ENCODE data around the gene DDX39A. TPM values are rescaled to one million over a fixed set of nuclear protein-coding genes. Genes with fewer than 3 reads are reported as not detected.
A peak's percentile ranks its signal among the peaks of the same experiment; 100 is the strongest.
"Not testable (repeated sequence)": the region's sequence is repeated elsewhere in the genome, so short reads cannot be mapped to it uniquely, and the experiment has no call there.

The DDX39A gene
- 100 to 1,000 TPM; 159 to 280 (median 179) TPM for total RNA-seq
- 94.6 TPM for total RNA-seq (2013)
- 102 to 428 (median 220) reads per million in 29 experiments for total RNA-seq

DNA sequence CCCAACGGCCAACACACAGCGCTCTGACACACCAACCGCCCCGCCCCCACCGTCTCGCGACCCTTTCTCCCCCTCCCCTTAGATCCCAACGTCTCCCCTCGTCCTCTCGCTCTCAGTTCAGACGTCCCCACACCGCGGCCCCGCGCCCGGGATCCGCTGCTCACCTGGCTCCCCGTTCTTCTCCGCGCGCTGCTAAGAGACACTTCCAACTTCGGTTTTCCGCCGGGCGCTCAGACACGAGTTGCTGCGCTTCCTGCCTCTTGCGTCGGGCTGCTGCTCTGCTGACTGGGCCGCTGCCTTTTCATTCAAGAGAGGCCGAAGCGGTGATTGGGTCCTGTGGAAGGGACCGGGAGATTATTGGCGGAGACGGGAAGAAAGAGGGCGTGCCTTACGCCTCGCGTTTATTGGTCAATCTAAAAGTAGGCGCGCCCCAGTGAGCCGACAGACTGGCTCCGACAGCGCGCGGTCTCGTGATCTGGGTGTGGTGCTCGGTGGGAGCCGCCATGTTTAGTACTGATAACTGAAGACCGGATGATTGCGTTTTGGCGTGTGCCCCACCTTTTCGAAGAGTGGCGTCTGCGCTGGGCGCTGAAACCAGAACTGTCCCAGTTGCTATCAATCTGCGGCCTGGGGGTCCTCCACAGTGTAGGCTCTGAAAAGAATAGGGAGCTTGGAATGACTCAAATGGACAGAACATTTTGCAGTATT, at the start of gene DDX39A:
Gene DDX39A, minus strand, starts transcription at position 236 of the 708 bp plus-strand sequence. CDS start 6,121 bp downstream, outside the sequence.
- peak within 1 kb of the TSS; percentile 96 for H3K27ac ChIP-seq (ENCODE audit: low read length)
- DNase-seq (peak; percentile 86 to 99 (median 97)), ATAC-seq (replicated peaks in 1 of 4) (peak; percentile 83 to 94 (median 92))
- POLR2A ChIA-PET, result interaction anchor here in 1 of 2 donors (1.0 kb wide), 1 partner anchor 14 kb away, joined by 3 read pairs; no protein-coding TSS in a partner anchor
- CTCF ChIA-PET, result interaction anchor here (0.5 to 1.1 kb wide), 5 partner anchors 10 to 283 kb away, joined by 3 to 4 read pairs (median 3); partner anchors contain the start of gene ASF1B (in 1 of the 2)
- H3K27ac Mint-ChIP-seq, result peak within 1 kb of the TSS; percentile 95 to 97
- H3K27me3 Mint-ChIP-seq, result no peaks in the 10 kb centered on the region
- peaks cover 17% of the 10 kb centered on the region for H3K36me3 Mint-ChIP-seq
- peaks cover 13 to 52% of the 10 kb centered on the region in 2 experiments for H3K4me1 ChIP-seq (ENCODE audit: control insufficient read depth in 1 of 2, extremely low read depth in 1 of 2, insufficient read depth in 2 of 2, low read length in 2 of 2)
- no peaks in the 10 kb centered on the region for H3K27me3 ChIP-seq (replicated peaks in 1 of 2; ENCODE audit: control insufficient read depth in 2 of 2, extremely low read depth in 1 of 2, insufficient read depth in 2 of 2, low read length in 1 of 2)
- peaks cover 33 to 40% (median 35%) of the 10 kb centered on the region in 3 donors for H3K4me1 Mint-ChIP-seq
- peak within 1 kb of the TSS; percentile 68 to 83 for H3K4me3 ChIP-seq (ENCODE audit: control insufficient read depth in 1 of 2, extremely low read depth in 1 of 2, low read length in 1 of 2)
- H3K4me3 Mint-ChIP-seq, result peak within 1 kb of the TSS; percentile 86 to 95 (median 94)
- no peaks in the 10 kb centered on the region for H3K9me3 ChIP-seq
- WGBS (ENCODE audit: insufficient coverage), result 0% methylated on average over 57 of the region's 57 CpGs
- no peaks in the 10 kb centered on the region for H3K9me3 Mint-ChIP-seq
- peaks cover 0 to 13% of the 10 kb centered on the region in 2 donors for H3K36me3 ChIP-seq (ENCODE audit: control insufficient read depth in 2 of 2, extremely low read depth in 1 of 2, insufficient read depth in 1 of 2, low read length in 1 of 2)

DNA sequence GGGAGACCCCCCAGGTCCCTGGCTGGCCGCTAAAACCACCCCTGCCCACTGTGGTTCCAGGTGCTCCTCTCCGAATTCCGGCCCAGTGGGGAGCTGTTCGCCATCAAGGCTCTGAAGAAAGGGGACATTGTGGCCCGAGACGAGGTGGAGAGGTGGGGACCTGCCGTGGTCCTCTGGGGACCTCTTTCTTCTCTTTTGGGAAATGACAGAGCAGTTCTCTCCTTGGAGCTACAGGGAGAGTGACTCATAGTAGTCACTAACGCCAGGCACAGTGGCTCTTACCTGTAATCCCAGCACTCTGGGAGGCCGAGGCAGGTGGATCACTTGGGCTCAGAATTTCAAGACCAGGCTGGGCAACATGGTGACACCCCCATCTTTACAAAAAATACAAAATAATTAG, 48.7 kb upstream of the DDX39A start:
- peaks cover 28 to 69% of the 10 kb centered on the region in 2 donors for H3K36me3 ChIP-seq (ENCODE audit: control insufficient read depth in 2 of 2, extremely low read depth in 1 of 2, insufficient read depth in 1 of 2, low read length in 1 of 2)
- Mint-ChIP-seq H3K27me3 (peaks cover 1 to 5% of the 10 kb centered on the region in 2 donors), H3K27ac (no peak overlapping the region), H3K36me3 (peaks cover 20% of the 10 kb centered on the region), H3K4me1 (peaks cover 2 to 9% (median 3%) of the 10 kb centered on the region in 3 donors), H3K9me3 (no peaks in the 10 kb centered on the region), H3K4me3 (no peak overlapping the region)
- POLR2A ChIA-PET, result interaction anchor here (0.6 to 0.9 kb wide), 3 partner anchors 35 to 155 kb away, joined by 4 to 5 read pairs (median 4); no protein-coding TSS in a partner anchor
- DNase-seq (no peak), ATAC-seq (replicated peaks in 1 of 4) (no peak)
- H3K27ac ChIP-seq (ENCODE audit: low read length), result no peak overlapping the region
- WGBS (ENCODE audit: insufficient coverage), result 98% methylated on average over 5 of the region's 9 CpGs
- CTCF ChIA-PET, result interaction anchor here in 1 of 2 donors (0.6 to 1.0 kb wide), 3 partner anchors 8 to 50 kb away, joined by 3 to 5 read pairs (median 4); no protein-coding TSS in a partner anchor
- peaks cover 0 to 8% of the 10 kb centered on the region in 2 experiments for H3K27me3 ChIP-seq (replicated peaks in 1 of 2; ENCODE audit: control insufficient read depth in 2 of 2, extremely low read depth in 1 of 2, insufficient read depth in 2 of 2, low read length in 1 of 2)
- H3K4me1 ChIP-seq (ENCODE audit: control insufficient read depth in 1 of 2, extremely low read depth in 1 of 2, insufficient read depth in 2 of 2, low read length in 2 of 2), result peaks cover 3 to 13% of the 10 kb centered on the region in 2 experiments
- H3K9me3 ChIP-seq, result no peaks in the 10 kb centered on the region
- no peak overlapping the region for H3K4me3 ChIP-seq (ENCODE audit: control insufficient read depth in 1 of 2, extremely low read depth in 1 of 2, low read length in 1 of 2)

DNA sequence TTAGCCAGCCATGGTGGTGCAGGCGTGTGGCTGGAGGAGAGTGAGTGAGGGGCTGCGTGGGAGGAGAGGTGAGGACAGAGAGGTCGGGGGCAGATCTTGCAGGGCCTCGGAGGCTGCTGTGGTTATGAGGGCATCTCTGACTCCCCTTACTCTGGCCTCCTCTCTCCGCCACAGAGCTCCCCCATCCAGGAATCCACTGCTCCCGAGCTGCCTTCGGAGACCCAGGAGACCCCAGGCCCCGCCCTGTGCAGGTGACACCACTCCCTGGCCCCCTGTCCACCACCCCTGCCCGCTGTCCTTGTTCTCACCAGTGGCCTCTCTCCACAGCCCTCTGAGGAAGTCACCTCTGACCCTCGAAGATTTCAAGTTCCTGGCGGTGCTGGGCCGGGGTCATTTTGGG, 48.2 kb upstream of the DDX39A start:
- no peak overlapping the region for H3K27ac Mint-ChIP-seq
- Histone ChIP-seq H3K4me3 (ENCODE audit: control insufficient read depth in 1 of 2, extremely low read depth in 1 of 2, low read length in 1 of 2) (no peak overlapping the region), H3K36me3 (ENCODE audit: control insufficient read depth in 2 of 2, extremely low read depth in 1 of 2, insufficient read depth in 1 of 2, low read length in 1 of 2) (peaks cover 33 to 73% of the 10 kb centered on the region in 2 donors), H3K4me1 (ENCODE audit: control insufficient read depth in 1 of 2, extremely low read depth in 1 of 2, insufficient read depth in 2 of 2, low read length in 2 of 2) (peaks cover under 1 to 8% of the 10 kb centered on the region in 2 experiments), H3K27me3 (replicated peaks in 1 of 2; ENCODE audit: control insufficient read depth in 2 of 2, extremely low read depth in 1 of 2, insufficient read depth in 2 of 2, low read length in 1 of 2) (peaks cover 0 to 4% of the 10 kb centered on the region in 2 experiments), H3K27ac (ENCODE audit: low read length) (no peak overlapping the region), H3K9me3 (no peaks in the 10 kb centered on the region)
- ChIA-PET CTCF (interaction anchor here in 1 of 2 donors (0.6 kb wide), 2 partner anchors 40 to 49 kb away, joined by 3 to 4 read pairs; no protein-coding TSS in a partner anchor), POLR2A (interaction anchor here in 1 of 2 donors (0.6 kb wide), 1 partner anchor 31 kb away, joined by 3 read pairs; no protein-coding TSS in a partner anchor)
- DNase-seq (no peak), ATAC-seq (replicated peaks in 1 of 4) (no peak)
- H3K27me3 Mint-ChIP-seq, result peaks cover 0 to 2% of the 10 kb centered on the region in 2 donors
- peaks cover 23% of the 10 kb centered on the region for H3K36me3 Mint-ChIP-seq
- no peaks in the 10 kb centered on the region for H3K9me3 Mint-ChIP-seq
- H3K4me3 Mint-ChIP-seq, result no peak overlapping the region
- peaks cover 0 to 6% (median 0%) of the 10 kb centered on the region in 3 donors for H3K4me1 Mint-ChIP-seq
- WGBS (ENCODE audit: insufficient coverage), result 97% methylated on average over 6 of the region's 12 CpGs

DNA sequence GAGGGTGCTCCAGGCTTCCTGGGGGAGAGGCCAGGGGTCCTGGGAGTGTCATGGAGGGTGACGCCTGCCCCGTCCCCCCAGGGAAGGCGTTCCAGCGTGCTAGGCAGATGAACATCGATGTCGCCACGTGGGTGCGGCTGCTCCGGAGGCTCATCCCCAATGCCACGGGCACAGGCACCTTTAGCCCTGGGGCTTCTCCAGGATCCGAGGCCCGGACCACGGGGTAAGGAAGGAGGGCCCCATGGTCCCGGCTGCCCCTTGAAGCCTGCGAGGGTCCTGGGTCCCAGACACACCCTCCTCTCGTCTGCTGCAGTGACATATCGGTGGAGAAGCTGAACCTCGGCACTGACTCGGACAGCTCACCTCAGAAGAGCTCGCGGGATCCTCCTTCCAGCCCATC, 44.6 kb upstream of the DDX39A start:
- H3K36me3 ChIP-seq (ENCODE audit: control insufficient read depth in 2 of 2, extremely low read depth in 1 of 2, insufficient read depth in 1 of 2, low read length in 1 of 2), result peaks cover 44 to 76% of the 10 kb centered on the region in 2 donors
- peaks cover 0 to 11% of the 10 kb centered on the region in 2 experiments for H3K4me1 ChIP-seq (ENCODE audit: control insufficient read depth in 1 of 2, extremely low read depth in 1 of 2, insufficient read depth in 2 of 2, low read length in 2 of 2)
- Mint-ChIP-seq H3K4me3 (no peak overlapping the region), H3K27ac (no peak overlapping the region), H3K36me3 (peaks cover 32% of the 10 kb centered on the region), H3K4me1 (peaks cover 0 to 5% (median 0%) of the 10 kb centered on the region in 3 donors), H3K27me3 (no peaks in the 10 kb centered on the region), H3K9me3 (no peaks in the 10 kb centered on the region)
- DNase-seq, result no peak
- ChIA-PET POLR2A (no interaction called here), CTCF (interaction anchor here in 1 of 2 donors (1.1 kb wide), 1 partner anchor 16 kb away, joined by 3 read pairs; no protein-coding TSS in a partner anchor)
- H3K4me3 ChIP-seq (ENCODE audit: control insufficient read depth in 1 of 2, extremely low read depth in 1 of 2, low read length in 1 of 2), result no peak overlapping the region
- no peak for ATAC-seq (replicated peaks in 1 of 4)
- no peaks in the 10 kb centered on the region for H3K27me3 ChIP-seq (replicated peaks in 1 of 2; ENCODE audit: control insufficient read depth in 2 of 2, extremely low read depth in 1 of 2, insufficient read depth in 2 of 2, low read length in 1 of 2)
- no peak overlapping the region for H3K27ac ChIP-seq (ENCODE audit: low read length)
- WGBS (ENCODE audit: insufficient coverage), result 97% methylated on average over 20 of the region's 21 CpGs
- H3K9me3 ChIP-seq, result no peaks in the 10 kb centered on the region

DNA sequence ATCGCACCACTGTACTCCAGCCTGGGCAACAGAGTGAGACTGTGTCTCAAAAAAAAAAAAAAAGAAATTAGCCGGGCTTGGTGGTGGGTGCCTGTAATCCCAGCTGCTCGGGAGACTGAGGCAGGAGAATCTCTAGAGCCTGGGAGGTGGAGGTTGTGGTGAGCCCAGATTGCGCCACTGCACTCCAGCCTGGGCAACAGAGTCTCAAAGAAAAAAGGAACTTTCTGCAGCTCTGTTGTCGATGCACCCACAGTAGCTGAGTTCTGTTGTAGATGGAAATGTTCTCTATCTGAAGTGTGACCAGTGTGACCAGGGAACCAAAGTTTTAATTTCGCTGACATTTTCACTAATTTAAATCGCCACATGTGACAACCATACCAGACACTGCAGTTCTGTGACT, 43.3 kb upstream of the DDX39A start:
- DNase-seq; H3K4me3 ChIP-seq (ENCODE audit: control insufficient read depth in 1 of 2, extremely low read depth in 1 of 2, low read length in 1 of 2); H3K27ac ChIP-seq (ENCODE audit: low read length); ATAC-seq (replicated peaks in 1 of 4); H3K4me1 Mint-ChIP-seq; CTCF ChIA-PET; H3K9me3 Mint-ChIP-seq; H3K27me3 ChIP-seq (replicated peaks in 1 of 2; ENCODE audit: control insufficient read depth in 2 of 2, extremely low read depth in 1 of 2, insufficient read depth in 2 of 2, low read length in 1 of 2); H3K27me3 Mint-ChIP-seq; H3K4me3 Mint-ChIP-seq; POLR2A ChIA-PET; H3K9me3 ChIP-seq: not testable (repeated sequence)
- Histone ChIP-seq H3K4me1 (ENCODE audit: control insufficient read depth in 1 of 2, extremely low read depth in 1 of 2, insufficient read depth in 2 of 2, low read length in 2 of 2) (peaks cover 0 to 20% of the 10 kb centered on the region in 2 experiments), H3K36me3 (ENCODE audit: control insufficient read depth in 2 of 2, extremely low read depth in 1 of 2, insufficient read depth in 1 of 2, low read length in 1 of 2) (peaks cover 52 to 76% of the 10 kb centered on the region in 2 donors)
- peak overlapping the region in 1 of 2 donors; percentile 28 for H3K27ac Mint-ChIP-seq
- peaks cover 34% of the 10 kb centered on the region for H3K36me3 Mint-ChIP-seq
- 94% methylated on average over 4 of the region's 7 CpGs for WGBS (ENCODE audit: insufficient coverage)

DNA sequence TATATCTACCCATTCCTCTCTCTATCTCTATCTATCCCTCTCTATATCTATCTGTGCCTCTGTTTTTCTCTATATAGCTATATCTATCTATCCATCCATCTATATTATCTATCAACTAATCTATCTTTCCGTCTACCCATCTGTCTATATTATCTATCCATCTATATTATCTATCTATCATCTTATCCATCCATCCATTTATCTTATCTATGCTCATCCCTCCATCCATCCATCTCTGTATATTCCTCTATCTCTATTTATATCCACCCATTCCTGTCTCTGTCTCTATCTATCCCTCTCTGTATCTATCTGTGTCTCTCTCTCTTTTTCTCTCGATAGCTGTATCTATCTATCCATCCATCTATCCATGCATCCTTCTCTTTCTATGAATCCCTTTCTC, 41.8 kb upstream of the DDX39A start:
- CTCF ChIA-PET, result interaction anchor here in 1 of 2 donors (0.7 kb wide), 1 partner anchor 169 kb away, joined by 6 read pairs; no protein-coding TSS in a partner anchor
- Mint-ChIP-seq H3K4me3 (no peak overlapping the region), H3K27ac (peak overlapping the region in 1 of 2 donors; percentile 7), H3K36me3 (peaks cover 36% of the 10 kb centered on the region), H3K9me3 (no peaks in the 10 kb centered on the region), H3K27me3 (no peaks in the 10 kb centered on the region), H3K4me1 (peaks cover 0 to 5% (median 2%) of the 10 kb centered on the region in 3 donors)
- DNase-seq (no peak), ATAC-seq (replicated peaks in 1 of 4) (no peak)
- Histone ChIP-seq H3K27me3 (replicated peaks in 1 of 2; ENCODE audit: control insufficient read depth in 2 of 2, extremely low read depth in 1 of 2, insufficient read depth in 2 of 2, low read length in 1 of 2) (no peaks in the 10 kb centered on the region), H3K4me1 (ENCODE audit: control insufficient read depth in 1 of 2, extremely low read depth in 1 of 2, insufficient read depth in 2 of 2, low read length in 2 of 2) (peaks cover 0 to 20% of the 10 kb centered on the region in 2 experiments), H3K36me3 (ENCODE audit: control insufficient read depth in 2 of 2, extremely low read depth in 1 of 2, insufficient read depth in 1 of 2, low read length in 1 of 2) (peaks cover 52 to 70% of the 10 kb centered on the region in 2 donors), H3K4me3 (ENCODE audit: control insufficient read depth in 1 of 2, extremely low read depth in 1 of 2, low read length in 1 of 2) (no peak overlapping the region), H3K9me3 (no peaks in the 10 kb centered on the region), H3K27ac (ENCODE audit: low read length) (no peak overlapping the region)
- POLR2A ChIA-PET, result no interaction called here
- WGBS (ENCODE audit: insufficient coverage), result 100% methylated on average over 1 of the region's 2 CpGs
